NCI-H748 (cell line): ENCODE data around the gene RUNX1.
A peak's percentile ranks its signal among the peaks of the same experiment; 100 is the strongest.
"Not testable (repeated sequence)": the region's sequence is repeated elsewhere in the genome, so short reads cannot be mapped to it uniquely, and the experiment has no call there.

Source experiments
- DNase-seq: peaks from one replicate; lab custom pipeline; 2025; ENCODE audit not compliant: unreplicated experiment; lab: John Stamatoyannopoulos, UW

RUNX1 gene

GRCh38 chr21:34815831-34816705 lies 233.0 kb downstream of the RUNX1 start:
- no peak for DNase-seq

DNA sequence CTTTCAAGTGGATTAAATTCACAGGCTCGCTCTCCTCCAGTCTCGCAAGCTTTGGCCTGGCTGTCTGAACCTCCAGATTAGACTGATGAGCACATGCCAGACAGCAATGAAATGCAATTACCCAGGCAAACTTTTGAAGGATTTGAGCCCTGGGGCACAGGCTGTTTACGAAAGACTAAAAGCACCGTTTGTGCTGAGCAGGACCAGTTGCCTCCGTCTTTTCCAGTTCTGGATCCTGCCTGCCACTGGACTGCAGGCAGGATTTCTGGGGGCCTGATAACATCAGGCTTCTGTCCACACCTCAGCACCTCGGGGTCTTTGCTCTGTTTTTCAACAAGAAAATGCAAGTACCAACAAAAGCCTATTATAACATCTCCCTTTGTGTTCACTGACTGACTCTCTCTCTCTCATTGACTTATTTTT lies 234.6 kb downstream of the RUNX1 start:
- DNase-seq: no peak

- DNase-seq: no peak
Measured at GRCh38 chr21:34813266-34813894, 235.7 kb downstream of the RUNX1 start.

GRCh38 chr21:34812504-34813265 lies 236.4 kb downstream of the RUNX1 start:
- peak; percentile 61 for DNase-seq

- DNase-seq: no peak
Measured at GRCh38 chr21:34811368-34811767, 237.7 kb downstream of the RUNX1 start.

DNA sequence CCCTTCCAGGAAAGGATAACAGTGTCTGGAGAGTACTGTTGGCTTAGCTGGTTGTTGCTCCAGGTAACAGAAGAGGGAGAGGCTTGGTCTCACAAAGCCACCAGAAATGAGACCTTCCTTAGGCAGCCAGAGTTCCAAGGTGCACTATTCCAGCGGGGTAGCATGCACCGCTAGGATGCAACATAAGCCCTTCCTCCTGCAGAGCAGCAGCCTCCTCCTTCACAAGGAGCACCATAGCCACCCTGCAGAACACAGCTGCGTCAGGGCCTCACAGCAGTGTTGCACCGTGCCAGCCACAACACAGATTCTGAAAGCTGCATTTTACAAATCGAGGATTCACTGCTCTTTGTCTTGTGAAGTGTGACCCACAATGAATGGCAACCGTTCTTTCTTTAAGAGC lies 238.3 kb downstream of the RUNX1 start:
- DNase-seq: no peak

DNA sequence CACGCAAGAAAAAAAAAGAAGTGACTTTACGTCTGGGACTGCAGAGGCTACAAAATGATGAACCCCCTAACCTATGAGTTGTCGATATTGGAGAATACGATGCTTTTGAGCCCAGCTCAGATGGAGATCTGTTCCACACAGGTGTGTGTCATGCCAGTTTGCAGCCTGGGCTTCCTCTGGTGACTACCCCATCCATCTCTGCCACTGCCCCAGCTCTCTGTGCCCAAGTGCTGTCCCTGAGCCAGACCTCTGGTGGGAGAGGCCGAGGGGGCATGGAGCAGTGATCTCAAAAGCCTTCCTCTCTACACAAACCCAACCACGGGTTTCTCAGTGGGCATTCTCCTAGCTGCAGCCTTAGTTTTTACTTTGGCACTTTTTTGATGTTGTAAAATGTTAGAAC lies 239.3 kb downstream of the RUNX1 start:
- no peak for DNase-seq

- DNase-seq: no peak
Measured at GRCh38 chr21:34808569-34809204, 240.4 kb downstream of the RUNX1 start.

GRCh38 chr21:34807881-34808568 lies 241.1 kb downstream of the RUNX1 start:
- DNase-seq: no peak

- no peak for DNase-seq
Measured at GRCh38 chr21:34807146-34807880, 241.8 kb downstream of the RUNX1 start.

DNA sequence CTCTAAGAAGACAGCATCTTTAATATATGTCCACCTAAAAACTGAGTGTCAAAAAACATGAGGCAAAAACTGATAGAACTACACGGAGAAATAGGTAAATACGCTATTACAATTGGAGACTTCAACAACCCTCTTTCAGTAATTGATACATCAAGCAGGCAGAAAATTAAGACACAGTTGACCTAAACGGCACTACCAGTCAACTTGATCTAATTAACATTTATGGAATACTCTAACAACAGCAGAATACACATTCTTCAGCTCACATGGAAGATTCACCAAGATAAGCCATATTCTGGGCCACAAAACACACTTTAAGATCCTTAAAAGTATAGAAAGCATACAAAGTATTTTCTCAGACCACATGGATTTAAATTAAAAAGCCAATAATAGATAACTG lies 242.7 kb downstream of the RUNX1 start:
- DNase-seq: no peak

DNA sequence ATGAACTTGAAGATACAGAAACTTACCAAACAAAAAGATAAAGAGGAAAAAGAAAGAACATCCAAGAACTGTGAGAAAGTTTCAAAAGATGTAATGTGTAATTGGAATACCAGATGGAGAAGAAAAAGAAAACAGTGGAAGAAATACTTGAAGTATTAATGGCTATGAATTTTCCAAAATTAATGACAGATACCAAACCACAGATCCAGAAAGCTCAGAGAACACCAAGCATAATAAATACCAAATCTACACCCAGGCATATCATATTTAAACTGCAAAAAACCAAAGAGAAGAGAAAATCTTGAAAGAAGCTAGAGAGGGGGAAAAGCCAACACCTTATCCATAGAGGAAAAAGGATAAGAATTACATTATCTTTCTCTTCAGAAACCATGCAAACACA lies 243.9 kb downstream of the RUNX1 start:
- no peak for DNase-seq

- not testable (repeated sequence) for DNase-seq
Measured at GRCh38 chr21:34804584-34804983, 244.5 kb downstream of the RUNX1 start.

GRCh38 chr21:34803782-34804370 lies 245.2 kb downstream of the RUNX1 start:
- no peak for DNase-seq

DNA sequence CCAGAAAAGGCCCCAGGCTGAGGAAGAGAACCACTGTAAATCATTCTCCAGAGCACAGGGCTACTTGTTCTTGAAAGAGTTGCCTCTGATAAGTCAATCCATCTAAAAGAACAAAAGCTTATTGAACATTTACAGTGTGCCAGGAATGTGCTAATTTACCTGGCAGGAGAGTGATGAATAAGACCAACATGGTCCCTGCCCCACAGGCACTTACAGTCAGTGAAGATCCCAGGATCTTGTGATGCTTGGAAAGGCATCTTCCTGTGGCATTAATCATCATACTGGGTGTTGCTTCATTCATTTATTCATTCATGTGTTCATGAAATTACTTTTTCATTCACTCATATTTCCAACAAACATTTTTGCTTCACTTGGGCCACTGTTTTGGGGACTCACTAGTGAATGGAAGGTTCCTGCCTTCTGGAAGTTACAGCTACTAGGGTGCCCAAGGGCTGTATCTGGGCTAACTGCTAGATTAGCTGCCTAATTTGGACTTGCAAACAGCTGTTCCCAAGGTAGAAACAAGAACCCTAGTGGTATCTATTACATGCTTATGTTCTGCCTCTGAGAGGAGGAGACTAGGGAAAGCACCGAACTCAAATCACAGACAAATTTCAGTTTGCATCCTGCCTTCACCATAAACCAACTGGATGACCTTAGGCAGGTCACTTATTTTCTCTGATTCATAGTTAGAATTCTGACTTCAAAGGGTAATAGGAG lies 246.8 kb downstream of the RUNX1 start:
- no peak for DNase-seq

GRCh38 chr21:34801519-34802132 lies 247.5 kb downstream of the RUNX1 start:
- peak; percentile 35 for DNase-seq

- DNase-seq: no peak
Measured at GRCh38 chr21:34800797-34801518, 248.1 kb downstream of the RUNX1 start.

- DNase-seq: no peak
Measured at GRCh38 chr21:34799092-34799491, 250.0 kb downstream of the RUNX1 start.
